GM20000 (cell line): Measurements from ENCODE around the gene SFRP2.
A peak's percentile ranks its signal among the peaks of the same experiment; 100 is the strongest.

Experiments
- DNase-seq: peaks from one replicate; pipeline ENCODE4 v3.0.0; 2012; ENCODE audit warnings: low spot score
- CTCF ChIP-seq: IDR thresholded peaks from 2 replicates; pipeline ENCODE4 v1.5.1; 2012; ENCODE audit warnings: mild to moderate bottlenecking, control low read depth; ENCODE audit errors: extremely low read depth, missing control alignments

The SFRP2 gene

GRCh38 chr4:153789741-153790499, 1.0 kb upstream of the SFRP2 start:
- no peak for TF ChIP-seq CTCF
- peak; percentile 42 for DNase-seq

- no peak for TF ChIP-seq CTCF
- DNase-seq, result no peak
Observed at GRCh38 chr4:153788051-153788412, 851 bp downstream of the SFRP2 start.

GRCh38 chr4:153787575-153787974, 1.3 kb downstream of the SFRP2 start:
- TF ChIP-seq CTCF, result no peak
- DNase-seq, result no peak

- DNase-seq, result no peak
- no peak for TF ChIP-seq CTCF
Observed at GRCh38 chr4:153787061-153787560, 1.8 kb downstream of the SFRP2 start.

GRCh38 chr4:153785910-153786721, 2.8 kb downstream of the SFRP2 start:
- peak; percentile 35 for TF ChIP-seq CTCF
- DNase-seq, result no peak

GRCh38 chr4:153784166-153784699, 4.7 kb downstream of the SFRP2 start:
- TF ChIP-seq CTCF, result no peak
- DNase-seq, result no peak

- TF ChIP-seq CTCF, result no peak
- no peak for DNase-seq
Observed at GRCh38 chr4:153782581-153782980, 6.3 kb downstream of the SFRP2 start.
